Calu3 (cell line): Measurements from ENCODE around the gene FGF7. TPM values are rescaled to one million over a fixed set of nuclear protein-coding genes. Genes with fewer than 3 reads are reported as not detected.

ENCODE experiments used
- BruUV-seq: library from RNA; stranded (reverse); fragments of 400-500 nt; replicated peaks from 2 replicates; lab custom pipeline; 2021; lab: Mats Ljungman, UMichigan
- CTCF ChIA-PET: fragments of 300-600 bp; sonication (Branson Sonifier 250); formaldehyde crosslinking; loops from one replicate; lab custom pipeline; 2022; ENCODE audit warnings: antibody characterized with exemption; lab: Charles Lee
- DNase-seq: peaks from one replicate; pipeline ENCODE4 v3.0.0; 2022
- H3K27ac Mint-ChIP-seq: one replicate; pipeline ENCODE4 v1.8.0; 2022; ENCODE audit warnings: mixed read lengths; ENCODE audit not compliant: unreplicated experiment
- H3K27me3 Mint-ChIP-seq: one replicate; pipeline ENCODE4 v1.8.0; 2022; ENCODE audit warnings: mixed read lengths; ENCODE audit not compliant: unreplicated experiment
- H3K36me3 Mint-ChIP-seq: one replicate; pipeline ENCODE4 v1.8.0; 2022; ENCODE audit warnings: mild to moderate bottlenecking, moderate library complexity, mixed read lengths; ENCODE audit not compliant: insufficient read depth, unreplicated experiment
- H3K4me1 Mint-ChIP-seq: one replicate; pipeline ENCODE4 v1.8.0; 2022; ENCODE audit warnings: mild to moderate bottlenecking, low read depth, mixed read lengths; ENCODE audit not compliant: unreplicated experiment
- H3K4me3 Mint-ChIP-seq: one replicate; pipeline ENCODE4 v1.8.0; 2022; ENCODE audit warnings: mild to moderate bottlenecking, low read depth, moderate library complexity, mixed read lengths; ENCODE audit not compliant: unreplicated experiment
- H3K9me3 Mint-ChIP-seq: one replicate; pipeline ENCODE4 v1.8.0; 2022; ENCODE audit warnings: low read depth, mixed read lengths; ENCODE audit not compliant: unreplicated experiment
- CTCF ChIP-seq: fragments of 200-600 bp; IDR thresholded peaks from one replicate; pipeline ENCODE4 v1.8.0; 2022; ENCODE audit warnings: antibody characterized with exemption; ENCODE audit not compliant: unreplicated experiment
- intact Hi-C: fragments of 100-400 bp; cut with micrococcal nuclease; formaldehyde crosslinking; loops from one replicate; pipeline ENCODE4 v1.10.0; 2022; ENCODE audit not compliant: unreplicated experiment
- total RNA-seq: library from RNA; stranded (reverse); gene quantifications from 2 replicates; pipeline ENCODE4 v1.2.3, GENCODE V29; 2022

The FGF7 gene
- total RNA-seq, 1 experiment from 2014 or later, result not detected

GRCh38 chr15:49462232-49462844 is 39.3 kb downstream of the FGF7 start:
- CTCF ChIA-PET, result no interaction called here
- intact Hi-C loops, result loop anchor here (10.0 kb wide), 1 partner anchor 542 kb away; no protein-coding TSS in a partner anchor
- H3K36me3 Mint-ChIP-seq, result no peaks in the 10 kb centered on the region
- BruUV-seq, result no TSS peak
- DNase-seq, result no peak
- no peaks in the 10 kb centered on the region for H3K27me3 Mint-ChIP-seq
- no peaks in the 10 kb centered on the region for H3K4me1 Mint-ChIP-seq
- no peaks in the 10 kb centered on the region for H3K9me3 Mint-ChIP-seq
- H3K27ac Mint-ChIP-seq, result no peak overlapping the region
- TF ChIP-seq CTCF, result no peak
- H3K4me3 Mint-ChIP-seq, result no peak overlapping the region

- no peaks in the 10 kb centered on the region for H3K36me3 Mint-ChIP-seq
- H3K4me1 Mint-ChIP-seq, result no peaks in the 10 kb centered on the region
- intact Hi-C loops, result loop anchor here (10.0 kb wide), 1 partner anchor 540 kb away; no protein-coding TSS in a partner anchor
- no peak for DNase-seq
- H3K4me3 Mint-ChIP-seq, result no peak overlapping the region
- CTCF ChIA-PET, result no interaction called here
- BruUV-seq, result no TSS peak
- H3K9me3 Mint-ChIP-seq, result no peaks in the 10 kb centered on the region
- no peaks in the 10 kb centered on the region for H3K27me3 Mint-ChIP-seq
- no peak for TF ChIP-seq CTCF
- no peak overlapping the region for H3K27ac Mint-ChIP-seq
These were observed 41.5 kb downstream of the FGF7 start for GRCh38 chr15:49464522-49464921.

- no peaks in the 10 kb centered on the region for H3K36me3 Mint-ChIP-seq
- intact Hi-C loops, result loop anchor here (10.0 kb wide), 1 partner anchor 539 kb away; no protein-coding TSS in a partner anchor
- no peaks in the 10 kb centered on the region for H3K4me1 Mint-ChIP-seq
- BruUV-seq, result no TSS peak
- no peak overlapping the region for H3K4me3 Mint-ChIP-seq
- H3K9me3 Mint-ChIP-seq, result no peaks in the 10 kb centered on the region
- H3K27ac Mint-ChIP-seq, result no peak overlapping the region
- no peak for DNase-seq
- TF ChIP-seq CTCF, result no peak
- H3K27me3 Mint-ChIP-seq, result no peaks in the 10 kb centered on the region
- CTCF ChIA-PET, result no interaction called here
These were observed 43.1 kb downstream of the FGF7 start for GRCh38 chr15:49466119-49466518.

- no peak for DNase-seq
- Mint-ChIP-seq H3K4me3 (no peak overlapping the region), H3K4me1 (no peaks in the 10 kb centered on the region), H3K36me3 (no peaks in the 10 kb centered on the region), H3K9me3 (no peaks in the 10 kb centered on the region), H3K27me3 (no peaks in the 10 kb centered on the region), H3K27ac (no peak overlapping the region)
- no TSS peak for BruUV-seq
- CTCF ChIA-PET, result no interaction called here
- TF ChIP-seq CTCF, result no peak
- intact Hi-C loops, result loop anchor here (10.0 kb wide), 1 partner anchor 537 kb away; no protein-coding TSS in a partner anchor
These were observed 44.9 kb downstream of the FGF7 start for GRCh38 chr15:49467746-49468480.
